PFSK-1 (cell line): Measurements from ENCODE around the gene RNU6-7.

Experiments
- FOXP2 ChIP-seq: optimal IDR thresholded peaks from 2 replicates; pipeline ENCODE3; 2011; ENCODE audit warnings: borderline replicate concordance, control low read depth, inconsistent platforms; ENCODE audit not compliant: insufficient read depth; ENCODE audit errors: extremely low read length, extremely low read depth
- POLR2AphosphoS5 ChIP-seq: IDR thresholded peaks from 2 replicates; pipeline ENCODE4 v1.6.1; 2012; ENCODE audit warnings: low read depth, mild to moderate bottlenecking, control low read depth, low read length, moderate library complexity
- REST ChIP-seq, 2 experiments: IDR thresholded peaks; 2 replicates each; pipeline versions ENCODE4 v1.6.1 to v1.8.0; 2011 to 2012; ENCODE audit warnings: low read depth in 2 of 2, low read length in 2 of 2, control low read depth in 1 of 2, inconsistent platforms in 1 of 2, mild to moderate bottlenecking in 1 of 2, moderate library complexity in 1 of 2; ENCODE audit not compliant: insufficient read depth in 1 of 2
- SIN3A ChIP-seq: IDR thresholded peaks from 2 replicates; pipeline ENCODE4 v1.6.1; 2012; ENCODE audit warnings: mild to moderate bottlenecking, low read length, moderate library complexity, borderline replicate concordance; ENCODE audit not compliant: insufficient read depth
- TAF1 ChIP-seq: IDR thresholded peaks from 2 replicates; pipeline ENCODE4 v1.6.1; 2012; ENCODE audit warnings: low read length, control low read depth, borderline replicate concordance; ENCODE audit not compliant: insufficient read depth

The RNU6-7 gene

GRCh38 chr14:32226056-32226455 lies 24.2 kb downstream of the RNU6-7 start:
- TF ChIP-seq SIN3A (no peak), REST (IDR thresholded peaks at IDR 0.05; ENCODE audit: insufficient read depth in 1 of 2, low read depth in 2 of 2, low read length in 2 of 2) (no peak), POLR2AphosphoS5 (no peak), FOXP2 (no peak), TAF1 (no peak)

DNA sequence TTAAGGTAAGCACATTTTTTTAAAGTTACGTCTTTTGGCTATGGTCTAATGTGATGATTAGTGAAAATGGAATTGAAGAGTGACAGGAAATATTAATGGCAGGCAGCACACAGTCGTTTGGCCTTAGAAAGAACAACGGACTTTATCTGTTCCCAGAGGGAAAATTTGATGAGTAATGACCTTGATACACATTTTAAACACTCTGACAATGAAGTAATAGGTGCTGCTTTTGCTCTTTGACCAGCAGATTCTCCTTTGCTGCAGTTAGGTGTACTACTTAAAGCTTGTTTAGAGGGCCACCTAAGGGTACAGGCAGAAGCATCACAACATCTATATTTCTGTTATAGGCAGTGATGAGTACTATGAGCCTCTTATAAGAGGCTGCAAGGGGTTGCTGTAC lies 28.3 kb downstream of the RNU6-7 start:
- no peak for TF ChIP-seq FOXP2
- no peak for TF ChIP-seq POLR2AphosphoS5
- no peak for TF ChIP-seq REST (IDR thresholded peaks at IDR 0.05; ENCODE audit: insufficient read depth in 1 of 2, low read depth in 2 of 2, low read length in 2 of 2)
- TF ChIP-seq TAF1, result no peak
- no peak for TF ChIP-seq SIN3A

DNA sequence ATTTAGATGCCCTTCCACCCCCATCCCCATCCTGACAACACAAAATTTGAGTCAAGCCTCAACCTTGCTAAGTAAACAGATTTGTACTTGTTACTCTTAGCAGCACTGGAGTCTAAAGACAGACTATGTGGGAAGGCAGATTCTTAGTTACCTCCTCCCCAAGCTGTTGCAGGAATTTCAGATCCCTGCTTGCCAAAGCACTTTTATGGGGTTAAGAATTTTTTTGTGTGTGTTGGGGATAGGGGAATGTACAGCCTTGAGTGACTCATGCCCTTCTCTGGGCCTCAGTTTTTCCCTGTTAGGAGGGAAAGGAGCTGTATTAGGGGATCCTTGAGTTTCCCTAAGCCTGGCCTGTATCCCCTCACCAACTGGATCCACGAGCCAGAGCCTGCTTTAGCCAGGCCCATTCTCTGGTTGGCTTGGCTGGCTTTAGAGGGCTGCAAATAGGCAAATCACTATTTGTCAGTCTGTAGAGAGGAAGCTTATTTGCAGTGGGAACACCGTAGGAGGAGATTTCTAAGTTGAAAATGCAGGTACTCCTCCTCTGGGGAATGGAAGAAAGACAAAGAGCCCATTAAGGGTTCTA lies 28.9 kb downstream of the RNU6-7 start:
- TF ChIP-seq POLR2AphosphoS5 (no peak), SIN3A (no peak), FOXP2 (no peak), REST (IDR thresholded peaks at IDR 0.05; ENCODE audit: insufficient read depth in 1 of 2, low read depth in 2 of 2, low read length in 2 of 2) (no peak), TAF1 (no peak)

- TF ChIP-seq REST (IDR thresholded peaks at IDR 0.05; ENCODE audit: insufficient read depth in 1 of 2, low read depth in 2 of 2, low read length in 2 of 2), result no peak
- TF ChIP-seq SIN3A, result no peak
- TF ChIP-seq POLR2AphosphoS5, result no peak
- TF ChIP-seq TAF1, result no peak
- TF ChIP-seq FOXP2, result no peak
Observed at GRCh38 chr14:32232481-32232880, 30.6 kb downstream of the RNU6-7 start.
